GM12892 (cell line): ENCODE measurements around the gene RECK.

Experiments
- POLR2A ChIP-seq: IDR thresholded peaks from 2 replicates; pipeline ENCODE4 v1.6.1; 2011; ENCODE audit warnings: low read depth, low read length, control low read depth
- POLR2AphosphoS5 ChIP-seq: IDR thresholded peaks from 2 replicates; pipeline ENCODE4 v1.6.1; 2011; ENCODE audit warnings: low read depth, low read length, control low read depth

DNA sequence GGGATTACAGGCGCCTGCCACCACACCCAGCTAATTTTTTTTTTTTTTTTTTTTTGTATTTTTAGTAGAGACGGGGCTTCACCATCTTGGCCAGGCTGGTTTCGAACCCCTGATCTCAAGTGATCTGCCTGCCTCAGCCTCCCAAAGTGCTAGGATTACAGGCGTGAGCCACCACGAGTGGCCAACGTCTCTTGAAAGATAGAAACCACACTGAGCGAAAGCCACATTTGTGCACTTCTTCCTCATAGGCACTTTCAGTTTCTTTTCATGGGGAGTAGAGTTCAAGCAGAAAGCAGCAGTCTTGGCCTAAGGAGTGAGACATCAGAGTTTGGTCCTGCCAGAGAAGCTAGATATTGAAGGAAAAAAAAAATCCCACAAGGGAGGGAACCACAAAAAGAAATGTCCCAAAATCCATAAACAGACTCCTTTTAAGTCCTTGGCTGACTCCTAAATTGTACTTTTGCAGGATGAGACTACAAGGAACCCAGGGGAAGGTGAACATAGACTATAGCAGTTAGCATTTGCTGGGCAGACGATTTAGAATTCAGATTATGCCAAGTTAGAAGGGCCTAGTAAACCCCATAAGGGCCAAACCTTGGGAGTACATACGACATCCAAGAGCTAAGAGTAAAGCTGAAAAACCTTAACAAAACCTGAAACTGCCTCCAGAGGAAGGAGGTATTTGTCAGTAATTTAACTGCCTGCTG is 55.9 kb downstream of the RECK start:
- TF ChIP-seq POLR2A (no peak), POLR2AphosphoS5 (no peak)
